Fibroblast of skin of back (primary cell): ENCODE measurements around the gene NUMA1. TPM values are rescaled to one million over a fixed set of nuclear protein-coding genes. Genes with fewer than 3 reads are reported as not detected.

Source experiments
- DNase-seq: peaks from one replicate; pipeline ENCODE4 v3.0.0-alpha.2; 2013
- polyA plus RNA-seq, 2 experiments: library from polyadenylated mRNA; unstranded; fragments of 120-200 nt; gene quantifications; one replicate each; pipeline ENCODE4 v1.2.1, GENCODE V29; 2013; ENCODE audit not compliant: insufficient read length in 2 of 2

The NUMA1 gene
- polyA plus RNA-seq (2013, experiment 1 of 2; ENCODE audit: insufficient read length): 120 TPM
- polyA plus RNA-seq (2013, experiment 2 of 2; ENCODE audit: insufficient read length): 111 TPM

- peak; percentile 100 for DNase-seq
Measured at GRCh38 chr11:72080326-72081183, at the start of gene NUMA1, which contains the start of gene LRRC51. Gene NUMA1, minus strand, starts transcription at chr11:72080542. Its CDS starts 44,599 bp downstream, at chr11:72035943. Gene LRRC51, plus strand, starts transcription at chr11:72080850. Its CDS starts 8,234 bp downstream, at chr11:72089084.

- no peak for DNase-seq
Measured at GRCh38 chr11:72129381-72129780, 49.0 kb upstream of the NUMA1 start.

GRCh38 chr11:72127923-72128322 lies 47.6 kb upstream of the NUMA1 start:
- no peak for DNase-seq

- DNase-seq: no peak
Measured at GRCh38 chr11:72125956-72126355, 45.6 kb upstream of the NUMA1 start.

GRCh38 chr11:72124046-72124445 lies 43.7 kb upstream of the NUMA1 start:
- DNase-seq: no peak

- no peak for DNase-seq
Measured at GRCh38 chr11:72123117-72123653, 42.8 kb upstream of the NUMA1 start.

GRCh38 chr11:72122607-72123006 lies 42.3 kb upstream of the NUMA1 start:
- no peak for DNase-seq

GRCh38 chr11:72120930-72121329 lies 40.6 kb upstream of the NUMA1 start:
- no peak for DNase-seq

GRCh38 chr11:72119198-72119597 lies 38.9 kb upstream of the NUMA1 start:
- no peak for DNase-seq

- no peak for DNase-seq
Measured at GRCh38 chr11:72116019-72116755, 35.8 kb upstream of the NUMA1 start.

- no peak for DNase-seq
Measured at GRCh38 chr11:72114570-72114969, 34.2 kb upstream of the NUMA1 start.

- DNase-seq: no peak
Measured at GRCh38 chr11:72112978-72113808, 32.9 kb upstream of the NUMA1 start.

GRCh38 chr11:72112143-72112977 lies 32.0 kb upstream of the NUMA1 start, which contains the start of gene ANAPC15:
Gene ANAPC15, minus strand, starts transcription at chr11:72112695. Its CDS starts 1,419 bp downstream, at chr11:72111276.
- peak; percentile 100 for DNase-seq

GRCh38 chr11:72111300-72112142 lies 31.2 kb upstream of the NUMA1 start:
- no peak for DNase-seq

- no peak for DNase-seq
Measured at GRCh38 chr11:72105888-72106287, 25.5 kb upstream of the NUMA1 start, which contains the start of gene TOMT. Gene TOMT, plus strand, starts transcription at chr11:72105924. Its CDS starts 28 bp downstream, at chr11:72105952.

GRCh38 chr11:72103754-72104167 lies 23.4 kb upstream of the NUMA1 start:
- no peak for DNase-seq

- DNase-seq: peak; percentile 99
Measured at GRCh38 chr11:72102946-72103753, 22.8 kb upstream of the NUMA1 start, which contains the start of gene LAMTOR1. Gene LAMTOR1, minus strand, starts transcription at chr11:72103297. Its CDS starts 73 bp downstream, at chr11:72103224.

GRCh38 chr11:72102631-72102945 lies 22.2 kb upstream of the NUMA1 start:
- no peak for DNase-seq

- no peak for DNase-seq
Measured at GRCh38 chr11:72102162-72102561, 21.8 kb upstream of the NUMA1 start.
